SIG-M5 (cell line): ENCODE data around the gene ATG4D.
"Not testable (repeated sequence)": the region's sequence is repeated elsewhere in the genome, so short reads cannot be mapped to it uniquely, and the experiment has no call there.

Experiments used
- DNase-seq: peaks from one replicate; lab custom pipeline; 2025; lab: John Stamatoyannopoulos, UW

Gene ATG4D

GRCh38 chr19:10552510-10553053 lies 8.9 kb downstream of the ATG4D start:
- no peak for DNase-seq

GRCh38 chr19:10553087-10553667 lies 9.5 kb downstream of the ATG4D start:
- no peak for DNase-seq

- DNase-seq, result no peak
Observed at GRCh38 chr19:10553943-10554381, 10.3 kb downstream of the ATG4D start.

GRCh38 chr19:10554760-10555609 lies 11.3 kb downstream of the ATG4D start:
- DNase-seq, result no peak

- DNase-seq, result no peak
Observed at GRCh38 chr19:10555610-10555973, 11.9 kb downstream of the ATG4D start.

- DNase-seq, result no peak
Observed at GRCh38 chr19:10557603-10558197, 14.0 kb downstream of the ATG4D start.

- DNase-seq, result no peak
Observed at GRCh38 chr19:10560154-10560553, 16.4 kb downstream of the ATG4D start.

GRCh38 chr19:10562609-10563008 lies 18.9 kb downstream of the ATG4D start:
- no peak for DNase-seq

GRCh38 chr19:10565028-10565566 lies 21.4 kb downstream of the ATG4D start:
- DNase-seq, result no peak

- DNase-seq, result peak; percentile 76
Observed at GRCh38 chr19:10565567-10566407, 22.1 kb downstream of the ATG4D start, which contains the start of gene KRI1. Gene KRI1 (minus strand): TSS chr19:10566010. CDS start chr19:10565999, 11 bp downstream.

GRCh38 chr19:10566408-10566657 lies 22.6 kb downstream of the ATG4D start:
- DNase-seq, result no peak

- DNase-seq, result no peak
Observed at GRCh38 chr19:10566658-10567410, 23.1 kb downstream of the ATG4D start.

GRCh38 chr19:10567656-10568055 lies 24.0 kb downstream of the ATG4D start:
- DNase-seq, result no peak

- DNase-seq, result no peak
Observed at GRCh38 chr19:10568062-10568825, 24.5 kb downstream of the ATG4D start.

- peak; percentile 88 for DNase-seq
Observed at GRCh38 chr19:10568826-10569651, 25.3 kb downstream of the ATG4D start, which contains the start of gene CDKN2D. Gene CDKN2D (minus strand): TSS chr19:10568979. CDS start chr19:10568653, 326 bp downstream.

- DNase-seq, result not testable (repeated sequence)
Observed at GRCh38 chr19:10573793-10574192, 30.1 kb downstream of the ATG4D start.

- no peak for DNase-seq
Observed at GRCh38 chr19:10574462-10574861, 30.8 kb downstream of the ATG4D start.

- DNase-seq, result no peak
Observed at GRCh38 chr19:10575011-10575716, 31.5 kb downstream of the ATG4D start.

- no peak for DNase-seq
Observed at GRCh38 chr19:10577951-10578350, 34.2 kb downstream of the ATG4D start.
